T-cell (primary cell): Measurements from ENCODE around the gene TAAR9. TPM values are rescaled to one million over a fixed set of nuclear protein-coding genes. Genes with fewer than 3 reads are reported as not detected.

ENCODE experiments used
- ATAC-seq, 4 experiments: fragments of 200-7000 bp in 3 of 4; fragments of 150-1000 bp in 1 of 4; cut with Tn5 transposase; replicated peaks in 1 of 4; 1 replicate in 3 of 4; 2 replicates in 1 of 4; pipeline ENCODE4 v1.10.0; 2021; ENCODE audit warnings: moderate library complexity in 3 of 4, mild to moderate bottlenecking in 2 of 4, moderate number of reproducible peaks in 1 of 4
- CTCF ChIA-PET, 2 donors: fragments of 300-600 bp; sonication (Branson Sonifier 250); formaldehyde crosslinking; loops; one replicate each; lab custom pipeline; 2022; ENCODE audit warnings: antibody characterized with exemption in 2 of 2; lab: Charles Lee
- POLR2A ChIA-PET, 2 donors: fragments of 300-600 bp; sonication (Branson Sonifier 250); formaldehyde crosslinking; loops; one replicate each; lab custom pipeline; 2022; ENCODE audit warnings: antibody characterized with exemption in 2 of 2; lab: Charles Lee
- DNase-seq, 35 experiments: peaks; one replicate each; pipeline versions ENCODE4 v3.0.0 to v3.0.0-alpha.2; 2013 to 2023
- H3K27ac ChIP-seq: one replicate; pipeline ENCODE4 v1.5.1; 2013; ENCODE audit warnings: low read length
- H3K27me3 ChIP-seq, 2 experiments: replicated peaks in 1 of 2; 1 replicate in 1 of 2; 2 replicates in 1 of 2; pipeline versions ENCODE4 v1.6.1 to v1.7.0; 2013; ENCODE audit warnings: low read length in 1 of 2, mixed read lengths in 1 of 2; ENCODE audit not compliant: control insufficient read depth in 2 of 2, insufficient read depth in 2 of 2; ENCODE audit errors: extremely low read depth in 1 of 2
- H3K36me3 ChIP-seq, 2 donors: 1 replicate in 1 of 2; 2 replicates in 1 of 2; pipeline versions ENCODE4 v1.6.1 to v1.7.0; 2013; ENCODE audit warnings: low read length in 1 of 2; ENCODE audit not compliant: control insufficient read depth in 2 of 2, insufficient read depth in 1 of 2; ENCODE audit errors: extremely low read depth in 1 of 2
- H3K4me1 ChIP-seq, 2 experiments: 1 replicate in 1 of 2; 2 replicates in 1 of 2; pipeline versions ENCODE4 v1.6.1 to v1.7.0; 2013; ENCODE audit warnings: low read length in 2 of 2, mixed read lengths in 1 of 2; ENCODE audit not compliant: insufficient read depth in 2 of 2, control insufficient read depth in 1 of 2; ENCODE audit errors: extremely low read depth in 1 of 2
- H3K4me3 ChIP-seq, 2 donors: 1 replicate in 1 of 2; 2 replicates in 1 of 2; pipeline versions ENCODE4 v1.5.1 to v1.7.0; 2013; ENCODE audit warnings: mild to moderate bottlenecking in 2 of 2, low read length in 1 of 2, moderate library complexity in 1 of 2; ENCODE audit not compliant: control insufficient read depth in 1 of 2; ENCODE audit errors: extremely low read depth in 1 of 2
- H3K9me3 ChIP-seq: 2 replicates; pipeline ENCODE4 v1.7.0; 2013
- H3K27ac Mint-ChIP-seq, 2 donors: one replicate each; pipeline ENCODE4 v1.8.0; 2020 to 2021; ENCODE audit warnings: mild to moderate bottlenecking in 2 of 2, mixed read lengths in 2 of 2
- H3K27me3 Mint-ChIP-seq, 2 donors: one replicate each; pipeline ENCODE4 v1.8.0; 2021 to 2022; ENCODE audit warnings: mixed read lengths in 2 of 2
- H3K36me3 Mint-ChIP-seq: one replicate; pipeline ENCODE4 v1.8.0; 2021; ENCODE audit warnings: mixed read lengths
- H3K4me1 Mint-ChIP-seq, 3 donors: one replicate each; pipeline ENCODE4 v1.8.0; 2020 to 2022; ENCODE audit warnings: mixed read lengths in 3 of 3, mild to moderate bottlenecking in 1 of 3
- H3K4me3 Mint-ChIP-seq, 3 donors: one replicate each; pipeline ENCODE4 v1.8.0; 2020 to 2022; ENCODE audit warnings: mild to moderate bottlenecking in 3 of 3, mixed read lengths in 3 of 3, moderate library complexity in 3 of 3
- H3K9me3 Mint-ChIP-seq, 3 donors: one replicate each; pipeline ENCODE4 v1.8.0; 2020 to 2022; ENCODE audit warnings: mixed read lengths in 3 of 3
- WGBS: methylation state at CpG from one replicate; pipeline ENCODE4 v1.1.5; 2013; ENCODE audit warnings: missing lambda C conversion rate; ENCODE audit not compliant: insufficient coverage; 5-methylcytosine and 5-hydroxymethylcytosine counted together
- total RNA-seq, 35 experiments: library from RNA in 6 of 35; stranded (reverse) in 6 of 35; fragments of 120-200 nt in 1 of 35; gene quantifications; one replicate each; pipeline versions ENCODE4 v1.2.1 to v1.2.4 and lab custom pipeline; 2013 to 2026

TAAR9 gene
- total RNA-seq (not detected), total RNA-seq (lab: John Stamatoyannopoulos, UW) (0 reads per million in 29 experiments)
- not detected for total RNA-seq (2013)

- CTCF ChIA-PET: interaction anchor here in 1 of 2 donors (0.7 kb wide), 1 partner anchor 237 kb away, joined by 3 read pairs; no protein-coding TSS in a partner anchor
- Mint-ChIP-seq H3K4me1 (no peaks in the 10 kb centered on the region), H3K4me3 (no peak within 1 kb of the TSS), H3K36me3 (no peaks in the 10 kb centered on the region), H3K9me3 (peaks cover 0 to 5% (median 0%) of the 10 kb centered on the region in 3 donors), H3K27ac (no peak within 1 kb of the TSS), H3K27me3 (peaks cover 13 to 37% of the 10 kb centered on the region in 2 donors)
- POLR2A ChIA-PET: no interaction called here
- Histone ChIP-seq H3K36me3 (no peaks in the 10 kb centered on the region), H3K4me3 (no peak within 1 kb of the TSS), H3K27ac (no peak within 1 kb of the TSS), H3K4me1 (no peaks in the 10 kb centered on the region), H3K27me3 (peaks cover 0 to 2% of the 10 kb centered on the region in 2 experiments), H3K9me3 (no peaks in the 10 kb centered on the region)
- no peak for ATAC-seq
- DNase-seq: no peak
- 81% methylated on average over 3 of the region's 4 CpGs for WGBS
Observed at GRCh38 chr6:132537977-132538376, at the start of gene TAAR9. TAAR9 (plus strand) TSS chr6:132538277; CDS start chr6:132538290, 13 bp downstream.

- Mint-ChIP-seq H3K9me3 (peaks cover 0 to 6% (median 1%) of the 10 kb centered on the region in 3 donors), H3K4me3 (no peak overlapping the region), H3K36me3 (peaks cover 21% of the 10 kb centered on the region), H3K4me1 (peaks cover 20 to 24% (median 21%) of the 10 kb centered on the region in 3 donors), H3K27ac (no peak overlapping the region), H3K27me3 (no peaks in the 10 kb centered on the region)
- DNase-seq (no peak), ATAC-seq (no peak)
- no peaks in the 10 kb centered on the region for H3K9me3 ChIP-seq
- POLR2A ChIA-PET: interaction anchor here in 1 of 2 donors (0.6 kb wide), 1 partner anchor 16 kb away, joined by 8 read pairs; no protein-coding TSS in a partner anchor
- CTCF ChIA-PET: interaction anchor here in 1 of 2 donors (1.0 kb wide), 1 partner anchor 209 kb away, joined by 4 read pairs; no protein-coding TSS in a partner anchor
- no peaks in the 10 kb centered on the region for H3K36me3 ChIP-seq
- no peak overlapping the region for H3K27ac ChIP-seq
- no CpG with 5 or more reads among the region's 4 CpGs for WGBS
- no peaks in the 10 kb centered on the region for H3K27me3 ChIP-seq
- no peak overlapping the region for H3K4me3 ChIP-seq
- H3K4me1 ChIP-seq: peaks cover 12% of the 10 kb centered on the region in 2 experiments
Observed at GRCh38 chr6:132489376-132489775, 48.7 kb upstream of the TAAR9 start.

GRCh38 chr6:132490024-132490423 lies 48.1 kb upstream of the TAAR9 start:
- Histone ChIP-seq H3K36me3 (no peaks in the 10 kb centered on the region), H3K4me1 (peaks cover 12% of the 10 kb centered on the region in 2 experiments), H3K4me3 (no peak overlapping the region), H3K27me3 (no peaks in the 10 kb centered on the region), H3K27ac (no peak overlapping the region), H3K9me3 (no peaks in the 10 kb centered on the region)
- Mint-ChIP-seq H3K4me1 (peaks cover 26 to 30% (median 26%) of the 10 kb centered on the region in 3 donors), H3K9me3 (peaks cover 0 to 13% (median 3%) of the 10 kb centered on the region in 3 donors), H3K27me3 (no peaks in the 10 kb centered on the region), H3K27ac (peak overlapping the region; percentile 18 to 36), H3K4me3 (peak overlapping the region in 1 of 3 donors; percentile 8), H3K36me3 (peaks cover 28% of the 10 kb centered on the region)
- WGBS: 63% methylated on average over 3 of the region's 6 CpGs
- ATAC-seq (no peak), DNase-seq (no peak)
- CTCF ChIA-PET: interaction anchor here (1.0 to 1.3 kb wide), 2 partner anchors 210 kb away, joined by 4 to 6 read pairs; no protein-coding TSS in a partner anchor
- POLR2A ChIA-PET: interaction anchor here in 1 of 2 donors (0.6 kb wide), 1 partner anchor 16 kb away, joined by 8 read pairs; no protein-coding TSS in a partner anchor

- ChIA-PET POLR2A (no interaction called here), CTCF (interaction anchor here (1.0 to 1.3 kb wide), 2 partner anchors 210 to 211 kb away, joined by 4 to 6 read pairs; no protein-coding TSS in a partner anchor)
- Histone ChIP-seq H3K4me1 (peaks cover 12% of the 10 kb centered on the region in 2 experiments), H3K36me3 (no peaks in the 10 kb centered on the region), H3K4me3 (no peak overlapping the region), H3K9me3 (no peaks in the 10 kb centered on the region), H3K27me3 (no peaks in the 10 kb centered on the region), H3K27ac (no peak overlapping the region)
- Mint-ChIP-seq H3K27ac (no peak overlapping the region), H3K4me1 (peaks cover 28 to 37% (median 32%) of the 10 kb centered on the region in 3 donors), H3K27me3 (no peaks in the 10 kb centered on the region), H3K9me3 (peaks cover 0 to 13% (median 3%) of the 10 kb centered on the region in 3 donors), H3K4me3 (no peak overlapping the region), H3K36me3 (peaks cover 29% of the 10 kb centered on the region)
- ATAC-seq: peak in 1 of 4 experiments; percentile 31
- WGBS: 88% methylated on average over 7 of the region's 10 CpGs
- DNase-seq: no peak
Observed at GRCh38 chr6:132490478-132491204, 47.4 kb upstream of the TAAR9 start.

GRCh38 chr6:132491303-132491702 lies 46.8 kb upstream of the TAAR9 start:
- Histone ChIP-seq H3K4me3 (no peak overlapping the region), H3K36me3 (no peaks in the 10 kb centered on the region), H3K27me3 (no peaks in the 10 kb centered on the region), H3K4me1 (peaks cover 12% of the 10 kb centered on the region in 2 experiments), H3K9me3 (no peaks in the 10 kb centered on the region), H3K27ac (no peak overlapping the region)
- Mint-ChIP-seq H3K4me1 (peaks cover 28 to 42% (median 38%) of the 10 kb centered on the region in 3 donors), H3K9me3 (peaks cover 0 to 13% (median 3%) of the 10 kb centered on the region in 3 donors), H3K36me3 (peaks cover 29% of the 10 kb centered on the region), H3K27ac (no peak overlapping the region), H3K4me3 (no peak overlapping the region), H3K27me3 (no peaks in the 10 kb centered on the region)
- ChIA-PET POLR2A (no interaction called here), CTCF (no interaction called here)
- ATAC-seq (no peak), DNase-seq (no peak)
- 97% methylated on average over 5 of the region's 5 CpGs for WGBS

GRCh38 chr6:132491881-132492280 lies 46.2 kb upstream of the TAAR9 start:
- peaks cover 28 to 48% (median 44%) of the 10 kb centered on the region in 3 donors for H3K4me1 Mint-ChIP-seq
- H3K36me3 Mint-ChIP-seq: peaks cover 28% of the 10 kb centered on the region
- DNase-seq (no peak), ATAC-seq (peak in 1 of 4 experiments; percentile 23)
- H3K27ac ChIP-seq: no peak overlapping the region
- no peak overlapping the region for H3K4me3 ChIP-seq
- peaks cover 0 to 13% (median 3%) of the 10 kb centered on the region in 3 donors for H3K9me3 Mint-ChIP-seq
- peaks cover 12% of the 10 kb centered on the region in 2 experiments for H3K4me1 ChIP-seq
- H3K27me3 Mint-ChIP-seq: no peaks in the 10 kb centered on the region
- 80% methylated on average over 1 of the region's 1 CpG for WGBS
- H3K27ac Mint-ChIP-seq: no peak overlapping the region
- ChIA-PET CTCF (no interaction called here), POLR2A (no interaction called here)
- no peaks in the 10 kb centered on the region for H3K36me3 ChIP-seq
- no peaks in the 10 kb centered on the region for H3K27me3 ChIP-seq
- no peak overlapping the region for H3K4me3 Mint-ChIP-seq
- H3K9me3 ChIP-seq: no peaks in the 10 kb centered on the region
